ENCODE data around the gene DMAP1. TPM values are rescaled to one million over a fixed set of nuclear protein-coding genes. Genes with fewer than 3 reads are reported as not detected.

Gene DMAP1
- total and polyA plus RNA-seq, 9 of the 15 experiments (the other 6 are each of a cell fraction or from before 2014, with no cell fraction given) = 1.5 to 51.2 (median 30.3) TPM

GRCh38 chr1:44218503-44219300, 5.4 kb downstream of the DMAP1 start:
- Histone ChIP-seq H3K4me3 (no peak overlapping the region), H3K27ac (ENCODE audit: extremely low read depth, low read depth, low read length) (no peak overlapping the region), H3K36me3 (ENCODE audit: control insufficient read depth, insufficient read depth, low read length) (peaks cover 75% of the 10 kb centered on the region), H4K20me1 (replicated peaks; ENCODE audit: control insufficient read depth, insufficient read depth, low read length) (no peaks in the 10 kb centered on the region; the same call in 1 of the 2 replicates), H3K27me3 (ENCODE audit: control insufficient read depth in 2 of 2, insufficient read depth in 2 of 2, low read length in 2 of 2) (no peaks in the 10 kb centered on the region), H3K9me1 (ENCODE audit: control insufficient read depth, insufficient read depth, low read length) (peaks cover 5% of the 10 kb centered on the region), H3K4me1 (replicated peaks in 1 of 2; ENCODE audit: control insufficient read depth in 2 of 2, insufficient read depth in 2 of 2, low read length in 2 of 2) (peaks cover 4 to 9% of the 10 kb centered on the region in 2 experiments; a peak in 4 of 5 replicates), H3K4me2 (ENCODE audit: insufficient read depth, low read length) (no peak overlapping the region), H3K9ac (ENCODE audit: insufficient read depth in 1 of 2, low read depth in 2 of 2, low read length in 2 of 2) (no peak overlapping the region), H3K9me3 (replicated peaks; ENCODE audit: control insufficient read depth, insufficient read depth, low read depth, low read length) (no peaks in the 10 kb centered on the region), H3K79me2 (ENCODE audit: control insufficient read depth, insufficient read depth, low read length) (peaks cover 2% of the 10 kb centered on the region; the same call in 2 of the 3 replicates), H2AFZ (ENCODE audit: low read depth, low read length) (no peak overlapping the region)
- FAIRE-seq (no peak), ATAC-seq (no peak), DNase-seq (ENCODE audit: extremely low read depth in 1 of 4, low spot score in 3 of 4) (peak in 1 of 4 experiments; percentile 4)
- WGBS (ENCODE audit: insufficient coverage, low coverage, missing lambda C conversion rate) = 89% methylated on average over 23 of the region's 24 CpGs
- in situ Hi-C loops (cut with MboI) = loop anchor here (5.0 kb wide), 1 partner anchor 74 kb away; no protein-coding TSS in a partner anchor
- intact Hi-C loops (cut with micrococcal nuclease) = loop anchor here (10.0 kb wide), 1 partner anchor 436 kb away; no protein-coding TSS in a partner anchor
- CTCF ChIA-PET (ENCODE audit: low intra/inter-chr PET ratio) = interaction anchor here (0.6 to 2.6 kb wide), 4 partner anchors 76 to 436 kb away, joined by 3 to 18 read pairs (median 7); no protein-coding TSS in a partner anchor
- POLR2A ChIA-PET = interaction anchor here (0.6 to 2.0 kb wide), 8 partner anchors 16 to 432 kb away, joined by 3 to 8 read pairs (median 3); no protein-coding TSS in a partner anchor
- BruUV-seq (replicated peaks) = no TSS peak
- TF ChIP-seq NFYB (IDR thresholded peaks at IDR 0.05; ENCODE audit: extremely low read depth, insufficient read length) = no peak
- no peak for TF ChIP-seq ZNF124 (CRISPR knock-in tag; IDR thresholded peaks at IDR 0.05)
- no peak for TF ChIP-seq PML (IDR thresholded peaks at IDR 0.05; ENCODE audit: low read length)
- TF ChIP-seq E4F1 (CRISPR knock-in tag; IDR thresholded peaks at IDR 0.05; ENCODE audit: borderline replicate concordance) = no peak
- TF ChIP-seq ZNF23 (CRISPR knock-in tag; IDR thresholded peaks at IDR 0.05) = no peak
- 0 out of 6 replicates have a peak, but pooled peaks of 1 of the 3 experiments have one; percentile 25 for TF ChIP-seq ZBTB11 (CRISPR knock-in tag; IDR thresholded peaks at IDR 0.05)
- TF ChIP-seq SMARCB1 (IDR thresholded peaks at IDR 0.05; ENCODE audit: insufficient read length, low read depth) = no peak
- no peak for TF ChIP-seq CREB5 (CRISPR knock-in tag; IDR thresholded peaks at IDR 0.05)
- no peak for TF ChIP-seq ZNF133 (CRISPR knock-in tag; IDR thresholded peaks at IDR 0.05)
- TF ChIP-seq KLF1 (tag; IDR thresholded peaks at IDR 0.05) = no peak
- TF ChIP-seq ZNF431 (CRISPR knock-in tag; IDR thresholded peaks at IDR 0.05) = no peak
- 0 out of 2 replicates have a peak, but pooled peaks have one; percentile 14 for TF ChIP-seq POLR2A (conservative IDR thresholded peaks at IDR 0.05)
- TF ChIP-seq SMAD3 (CRISPR knock-in tag; conservative IDR thresholded peaks at IDR 0.05) = no peak
- no peak for TF ChIP-seq SMARCA5 (IDR thresholded peaks at IDR 0.05)

All from K562 (cell line).